Measurements from ENCODE around the gene CEP72.
"Not testable (repeated sequence)": the region's sequence is repeated elsewhere in the genome, so short reads cannot be mapped to it uniquely, and the experiment has no call there.

The CEP72 gene

GRCh38 chr5:678521-678920 lies 66.4 kb downstream of the CEP72 start:
- not testable (repeated sequence) for H3K36me3 Mint-ChIP-seq; H3K4me3 Mint-ChIP-seq; ATAC-seq; H3K9me3 Mint-ChIP-seq; H3K4me1 Mint-ChIP-seq; H3K27ac Mint-ChIP-seq; DNase-seq (ENCODE audit: low spot score in 2 of 2)

- not testable (repeated sequence) for H3K9me3 Mint-ChIP-seq; ATAC-seq; DNase-seq (ENCODE audit: low spot score in 2 of 2); H3K36me3 Mint-ChIP-seq; H3K27ac Mint-ChIP-seq; H3K4me1 Mint-ChIP-seq; H3K4me3 Mint-ChIP-seq
Observed at GRCh38 chr5:679166-679895, 67.2 kb downstream of the CEP72 start.

GRCh38 chr5:680118-680795 lies 68.1 kb downstream of the CEP72 start:
- H3K27ac Mint-ChIP-seq; H3K36me3 Mint-ChIP-seq; H3K4me1 Mint-ChIP-seq; ATAC-seq; H3K9me3 Mint-ChIP-seq; DNase-seq (ENCODE audit: low spot score in 2 of 2); H3K4me3 Mint-ChIP-seq: not testable (repeated sequence)

- H3K36me3 Mint-ChIP-seq; H3K27ac Mint-ChIP-seq; ATAC-seq; H3K4me1 Mint-ChIP-seq; H3K4me3 Mint-ChIP-seq; H3K9me3 Mint-ChIP-seq; DNase-seq (ENCODE audit: low spot score in 2 of 2): not testable (repeated sequence)
Observed at GRCh38 chr5:680836-681235, 68.7 kb downstream of the CEP72 start.

GRCh38 chr5:681317-682191 lies 69.4 kb downstream of the CEP72 start:
- ATAC-seq; DNase-seq (ENCODE audit: low spot score in 2 of 2); H3K4me3 Mint-ChIP-seq; H3K9me3 Mint-ChIP-seq; H3K27ac Mint-ChIP-seq; H3K36me3 Mint-ChIP-seq; H3K4me1 Mint-ChIP-seq: not testable (repeated sequence)

GRCh38 chr5:682216-682615 lies 70.1 kb downstream of the CEP72 start:
- not testable (repeated sequence) for H3K9me3 Mint-ChIP-seq; H3K36me3 Mint-ChIP-seq; DNase-seq (ENCODE audit: low spot score in 2 of 2); H3K4me1 Mint-ChIP-seq; H3K4me3 Mint-ChIP-seq; ATAC-seq; H3K27ac Mint-ChIP-seq

- ATAC-seq; DNase-seq (ENCODE audit: low spot score in 2 of 2); H3K4me3 Mint-ChIP-seq; H3K4me1 Mint-ChIP-seq; H3K9me3 Mint-ChIP-seq; H3K27ac Mint-ChIP-seq; H3K36me3 Mint-ChIP-seq: not testable (repeated sequence)
Observed at GRCh38 chr5:682651-683358, 70.7 kb downstream of the CEP72 start.

- H3K36me3 Mint-ChIP-seq = no peaks in the 10 kb centered on the region
- no peaks in the 10 kb centered on the region for H3K9me3 Mint-ChIP-seq
- H3K4me3 Mint-ChIP-seq = no peak overlapping the region
- H3K27ac Mint-ChIP-seq = no peak overlapping the region
- H3K4me1 Mint-ChIP-seq = no peaks in the 10 kb centered on the region
- DNase-seq (ENCODE audit: low spot score in 2 of 2) = no peak
- ATAC-seq = no peak
Observed at GRCh38 chr5:683551-684481, 71.7 kb downstream of the CEP72 start.

- no peak for DNase-seq (ENCODE audit: low spot score in 2 of 2)
- Mint-ChIP-seq H3K4me3 (no peak overlapping the region), H3K27ac (no peak overlapping the region), H3K9me3 (no peaks in the 10 kb centered on the region), H3K4me1 (no peaks in the 10 kb centered on the region), H3K36me3 (no peaks in the 10 kb centered on the region)
- no peak for ATAC-seq
Observed at GRCh38 chr5:684751-685216, 72.6 kb downstream of the CEP72 start.

- no peaks in the 10 kb centered on the region for H3K9me3 Mint-ChIP-seq
- H3K4me3 Mint-ChIP-seq = no peak overlapping the region
- no peak for ATAC-seq
- no peak overlapping the region for H3K27ac Mint-ChIP-seq
- DNase-seq (ENCODE audit: low spot score in 2 of 2) = no peak
- H3K36me3 Mint-ChIP-seq = no peaks in the 10 kb centered on the region
- H3K4me1 Mint-ChIP-seq = no peaks in the 10 kb centered on the region
Observed at GRCh38 chr5:685262-686171, 73.4 kb downstream of the CEP72 start.

- not testable (repeated sequence) for DNase-seq (ENCODE audit: low spot score in 2 of 2); H3K4me1 Mint-ChIP-seq; ATAC-seq; H3K36me3 Mint-ChIP-seq; H3K27ac Mint-ChIP-seq; H3K4me3 Mint-ChIP-seq; H3K9me3 Mint-ChIP-seq
Observed at GRCh38 chr5:686172-686523, 74.0 kb downstream of the CEP72 start.

GRCh38 chr5:686936-687335 lies 74.8 kb downstream of the CEP72 start:
- DNase-seq (ENCODE audit: low spot score in 2 of 2); H3K9me3 Mint-ChIP-seq; H3K4me1 Mint-ChIP-seq; H3K4me3 Mint-ChIP-seq; H3K36me3 Mint-ChIP-seq; H3K27ac Mint-ChIP-seq: not testable (repeated sequence)
- peak; percentile 11 for ATAC-seq

- DNase-seq (ENCODE audit: low spot score in 2 of 2); H3K4me3 Mint-ChIP-seq; H3K9me3 Mint-ChIP-seq; H3K27ac Mint-ChIP-seq; H3K4me1 Mint-ChIP-seq; H3K36me3 Mint-ChIP-seq; ATAC-seq: not testable (repeated sequence)
Observed at GRCh38 chr5:688348-689010, 76.3 kb downstream of the CEP72 start.
